BLaER1 (cell line): ENCODE measurements around the gene CACNA1I.
A peak's percentile ranks its signal among the peaks of the same experiment; 100 is the strongest.

ENCODE experiments used
- H3K27ac ChIP-seq: shearing (Covaris generic); formaldehyde crosslinking; 2 replicates; pipeline ENCODE4 v1.8.1; 2022
- H3K27me3 ChIP-seq: shearing (Covaris generic); formaldehyde crosslinking; 2 replicates; pipeline ENCODE4 v1.8.1; 2022
- H3K36me3 ChIP-seq: shearing (Covaris generic); formaldehyde crosslinking; 2 replicates; pipeline ENCODE4 v1.8.1; 2022
- H3K4me1 ChIP-seq: shearing (Covaris generic); formaldehyde crosslinking; 2 replicates; pipeline ENCODE4 v1.8.1; 2022
- H3K4me2 ChIP-seq: shearing (Covaris generic); formaldehyde crosslinking; 2 replicates; pipeline ENCODE4 v1.8.1; 2022
- H3K4me3 ChIP-seq: shearing (Covaris generic); formaldehyde crosslinking; 2 replicates; pipeline ENCODE4 v1.8.1; 2022
- H3K9ac ChIP-seq: shearing (Covaris generic); formaldehyde crosslinking; 2 replicates; pipeline ENCODE4 v1.8.1; 2022
- H3K9me3 ChIP-seq: shearing (Covaris generic); formaldehyde crosslinking; 2 replicates; pipeline ENCODE4 v1.8.1; 2022
- H4K20me1 ChIP-seq: shearing (Covaris generic); formaldehyde crosslinking; 2 replicates; pipeline ENCODE4 v1.8.1; 2022
- Cebpa-rat ChIP-seq: shearing (Covaris generic); IDR thresholded peaks from 2 replicates; pipeline ENCODE4 v1.8.1; 2022

The CACNA1I gene

DNA sequence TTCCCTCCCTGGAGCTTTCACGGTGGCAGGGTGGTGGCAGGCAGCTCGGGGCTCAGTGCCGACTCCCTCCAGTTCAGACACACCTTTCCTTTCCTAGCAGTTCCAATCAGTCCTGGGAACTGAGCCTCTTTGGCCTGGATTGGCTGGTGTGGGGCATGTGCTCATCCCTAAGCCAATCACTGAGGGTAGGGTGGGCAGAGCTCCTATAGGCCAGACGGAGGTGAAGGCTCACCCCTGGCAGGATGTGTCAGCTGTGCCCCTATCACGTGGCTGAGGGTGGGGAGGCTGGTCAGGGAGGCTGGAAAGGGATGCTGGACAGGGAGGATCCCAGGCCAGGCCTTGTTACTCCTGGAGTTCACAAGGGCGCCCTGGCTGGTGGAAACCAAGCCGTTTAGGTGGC lies 40.2 kb downstream of the CACNA1I start:
- Histone ChIP-seq H3K27me3 (no peaks in the 10 kb centered on the region), H3K27ac (peak overlapping the region; percentile 35; the same call in 1 of the 2 replicates)
- TF ChIP-seq Cebpa-rat = no peak

DNA sequence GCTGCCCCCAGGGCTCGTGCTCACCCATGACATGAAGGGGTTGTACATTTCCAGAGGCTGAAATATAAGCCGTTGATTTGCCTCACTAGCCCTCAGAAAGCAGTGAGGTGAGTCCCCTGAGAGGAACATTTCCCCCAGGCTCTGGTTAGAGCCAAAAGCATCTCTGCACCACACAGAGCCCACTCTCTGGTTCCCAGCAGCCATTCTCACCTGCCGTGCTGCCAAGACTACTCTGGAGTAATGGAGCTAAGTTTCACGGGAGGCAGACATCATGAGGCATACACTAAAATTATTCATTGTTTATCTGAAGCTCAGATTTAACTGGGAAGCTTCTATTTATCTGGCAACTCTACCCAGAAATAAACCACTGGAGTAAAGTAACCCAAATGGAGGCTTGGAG lies 40.8 kb downstream of the CACNA1I start:
- Histone ChIP-seq H3K4me2 (peak overlapping the region; percentile 80), H3K9me3 (peaks cover 7% of the 10 kb centered on the region), H4K20me1 (no peaks in the 10 kb centered on the region), H3K27me3 (no peaks in the 10 kb centered on the region), H3K27ac (peak overlapping the region; percentile 35; the same call in 1 of the 2 replicates), H3K36me3 (no peaks in the 10 kb centered on the region), H3K4me1 (peaks cover 72% of the 10 kb centered on the region), H3K9ac (no peak overlapping the region; the same call in 1 of the 2 replicates), H3K4me3 (no peak overlapping the region)
- TF ChIP-seq Cebpa-rat = no peak

More for the DNA sequence above, 40.2 kb downstream of the CACNA1I start:
- H3K4me2 ChIP-seq = peak overlapping the region; percentile 80
- H3K9me3 ChIP-seq = peaks cover 7% of the 10 kb centered on the region
- H3K36me3 ChIP-seq = no peaks in the 10 kb centered on the region
- H3K4me1 ChIP-seq = peaks cover 66% of the 10 kb centered on the region
- H3K4me3 ChIP-seq = no peak overlapping the region
- no peak overlapping the region for H3K9ac ChIP-seq
- H4K20me1 ChIP-seq = no peaks in the 10 kb centered on the region

DNA sequence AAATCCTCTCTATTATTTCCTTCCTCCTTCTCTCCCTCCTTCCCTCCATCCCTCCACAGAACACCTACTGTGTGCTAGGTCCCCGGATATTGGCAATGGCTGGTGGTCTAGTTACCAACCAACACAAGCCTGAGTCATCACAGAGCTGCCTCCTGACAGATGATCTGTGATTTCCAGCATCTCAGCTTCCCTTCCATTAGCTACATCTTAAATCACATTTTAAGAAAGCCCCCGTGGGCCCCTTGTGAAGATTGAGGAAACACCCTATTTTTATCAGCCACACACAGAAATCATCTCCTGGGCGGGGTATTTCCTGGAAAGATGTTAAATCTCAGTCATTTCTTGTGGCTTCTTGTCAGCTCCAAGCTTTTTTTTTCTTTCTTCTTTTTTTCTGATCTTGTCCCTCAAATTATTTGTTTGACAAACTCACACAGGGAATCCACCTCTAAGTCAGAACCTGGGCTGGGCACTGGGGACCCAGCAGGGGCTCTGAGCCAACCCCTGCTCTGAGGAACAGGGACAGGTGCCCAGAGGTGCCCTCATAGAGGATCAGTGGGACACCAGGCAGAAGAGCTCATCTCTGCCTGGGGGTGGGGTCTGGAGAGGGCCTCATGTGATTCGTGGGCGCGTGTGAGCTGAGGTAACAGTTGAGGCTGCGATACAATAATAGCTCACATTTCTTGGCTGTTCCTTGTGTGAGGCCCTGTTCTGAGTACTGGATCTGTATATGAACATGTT lies 42.4 kb downstream of the CACNA1I start:
- no peaks in the 10 kb centered on the region for H4K20me1 ChIP-seq
- H3K9ac ChIP-seq = 0 out of 2 replicates have a peak overlapping the region, but pooled peaks have one; percentile 27
- H3K4me3 ChIP-seq = no peak overlapping the region
- H3K27ac ChIP-seq = peak overlapping the region; percentile 56; the same call in 1 of the 2 replicates
- peaks cover 87% of the 10 kb centered on the region for H3K4me1 ChIP-seq
- H3K36me3 ChIP-seq = no peaks in the 10 kb centered on the region
- TF ChIP-seq Cebpa-rat = no peak
- H3K9me3 ChIP-seq = peaks cover 7% of the 10 kb centered on the region
- H3K4me2 ChIP-seq = peak overlapping the region; percentile 80
- no peaks in the 10 kb centered on the region for H3K27me3 ChIP-seq

DNA sequence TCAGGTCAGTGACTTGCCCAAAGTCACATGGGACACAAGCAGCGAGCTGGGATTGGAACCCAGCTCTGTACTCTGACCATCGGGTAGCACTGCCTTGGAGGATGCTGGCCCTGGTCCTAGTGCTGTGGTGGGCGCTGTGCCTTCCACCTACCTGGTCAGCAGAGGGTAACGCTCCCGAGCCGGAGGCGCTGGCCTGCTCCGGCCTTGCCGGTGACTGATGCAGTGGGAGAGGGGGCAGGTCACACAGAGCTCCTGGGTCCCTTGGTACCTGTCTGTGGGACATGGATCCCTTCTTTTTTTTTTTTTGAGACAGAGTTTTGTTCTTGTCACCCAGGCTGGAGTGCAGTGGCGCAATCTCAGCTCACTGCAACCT lies 43.0 kb downstream of the CACNA1I start:
- Histone ChIP-seq H3K27ac (peak overlapping the region; percentile 56; the same call in 1 of the 2 replicates), H3K27me3 (no peaks in the 10 kb centered on the region), H3K9ac (no peak overlapping the region), H3K36me3 (no peaks in the 10 kb centered on the region), H3K4me2 (peak overlapping the region; percentile 80), H4K20me1 (no peaks in the 10 kb centered on the region), H3K4me3 (no peak overlapping the region), H3K9me3 (peaks cover 7% of the 10 kb centered on the region), H3K4me1 (peaks cover 92% of the 10 kb centered on the region)
- no peak for TF ChIP-seq Cebpa-rat

DNA sequence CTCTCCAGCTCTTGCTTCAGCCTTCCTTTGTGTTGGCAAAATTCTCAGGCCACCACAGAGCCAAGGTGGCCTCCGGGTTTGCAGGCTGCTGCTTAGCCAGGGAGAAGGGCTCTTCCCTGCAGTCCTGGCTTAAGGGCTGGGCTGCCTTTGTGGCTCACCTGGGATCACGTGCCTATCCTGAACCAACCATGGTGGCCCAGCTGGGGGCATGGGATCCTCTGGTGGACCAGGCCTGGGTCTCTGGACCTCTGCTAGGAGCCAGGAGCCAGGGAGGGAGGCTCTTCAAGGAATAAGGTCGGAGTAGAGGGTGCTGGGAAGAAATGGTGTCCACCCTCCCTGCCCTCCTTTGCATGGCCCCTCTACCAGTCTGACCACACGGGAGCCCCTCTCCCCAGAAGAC lies 43.9 kb downstream of the CACNA1I start:
- no peaks in the 10 kb centered on the region for H3K27me3 ChIP-seq
- H4K20me1 ChIP-seq = no peaks in the 10 kb centered on the region
- H3K36me3 ChIP-seq = no peaks in the 10 kb centered on the region
- no peak for TF ChIP-seq Cebpa-rat
- peak overlapping the region; percentile 23; the same call in 1 of the 2 replicates for H3K9ac ChIP-seq
- peaks cover 96% of the 10 kb centered on the region for H3K4me1 ChIP-seq
- peak overlapping the region; percentile 65 for H3K27ac ChIP-seq
- H3K4me3 ChIP-seq = no peak overlapping the region
- H3K4me2 ChIP-seq = peak overlapping the region; percentile 80
- H3K9me3 ChIP-seq = peaks cover 7% of the 10 kb centered on the region

DNA sequence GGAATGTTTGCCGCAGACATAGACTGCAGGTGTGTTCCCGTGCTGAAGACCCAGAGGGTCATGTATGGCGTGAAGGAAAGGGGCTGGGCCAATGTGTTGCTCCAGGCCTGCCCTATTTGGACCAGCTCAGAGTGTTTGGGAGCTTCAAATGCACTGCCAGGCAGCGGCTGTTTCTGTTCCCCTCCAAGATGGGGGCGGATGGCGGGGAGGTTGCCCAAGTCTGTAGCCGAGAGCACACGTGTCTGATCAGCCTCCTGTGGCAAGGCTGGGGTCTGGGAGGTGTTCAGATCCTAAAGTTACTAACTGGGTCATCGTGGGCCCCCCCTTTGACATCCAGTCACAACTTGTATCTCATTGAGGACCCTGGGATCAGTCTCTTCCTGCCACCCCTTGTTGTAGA lies 45.5 kb downstream of the CACNA1I start:
- Histone ChIP-seq H3K27me3 (no peaks in the 10 kb centered on the region), H3K36me3 (no peaks in the 10 kb centered on the region), H4K20me1 (no peaks in the 10 kb centered on the region), H3K9ac (no peak overlapping the region), H3K27ac (peak overlapping the region; percentile 11; the same call in 1 of the 2 replicates), H3K4me2 (peak overlapping the region; percentile 80), H3K9me3 (peaks cover 7% of the 10 kb centered on the region), H3K4me3 (no peak overlapping the region), H3K4me1 (peaks cover 80% of the 10 kb centered on the region)
- no peak for TF ChIP-seq Cebpa-rat

DNA sequence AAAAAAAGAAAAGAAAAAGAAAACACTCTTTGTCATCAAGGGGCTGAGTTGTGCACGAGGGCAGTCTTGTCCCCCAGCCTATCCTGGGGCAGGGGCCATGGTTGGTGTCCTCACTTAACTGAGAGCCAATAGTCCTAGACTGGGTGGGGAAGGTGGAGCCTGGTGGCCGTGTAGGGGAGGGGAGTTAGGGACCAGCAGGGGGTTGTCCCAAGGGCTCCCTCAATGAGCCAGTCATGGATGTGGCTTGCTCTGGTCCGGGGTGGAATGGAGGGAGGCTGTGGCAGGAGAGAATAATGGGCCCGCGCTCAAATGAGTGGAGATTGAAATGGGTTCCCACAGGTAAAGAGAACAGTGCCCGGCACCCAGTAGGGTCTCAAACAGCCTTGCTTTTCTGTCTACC lies 46.2 kb downstream of the CACNA1I start:
- Histone ChIP-seq H3K4me2 (peak overlapping the region; percentile 78), H3K27ac (peak overlapping the region; percentile 57; the same call in 1 of the 2 replicates), H3K9ac (0 out of 2 replicates have a peak overlapping the region, but pooled peaks have one; percentile 2), H3K36me3 (no peaks in the 10 kb centered on the region), H3K4me3 (no peak overlapping the region), H3K9me3 (peaks cover 5% of the 10 kb centered on the region), H3K4me1 (peaks cover 72% of the 10 kb centered on the region), H4K20me1 (no peaks in the 10 kb centered on the region), H3K27me3 (no peaks in the 10 kb centered on the region)
- no peak for TF ChIP-seq Cebpa-rat

DNA sequence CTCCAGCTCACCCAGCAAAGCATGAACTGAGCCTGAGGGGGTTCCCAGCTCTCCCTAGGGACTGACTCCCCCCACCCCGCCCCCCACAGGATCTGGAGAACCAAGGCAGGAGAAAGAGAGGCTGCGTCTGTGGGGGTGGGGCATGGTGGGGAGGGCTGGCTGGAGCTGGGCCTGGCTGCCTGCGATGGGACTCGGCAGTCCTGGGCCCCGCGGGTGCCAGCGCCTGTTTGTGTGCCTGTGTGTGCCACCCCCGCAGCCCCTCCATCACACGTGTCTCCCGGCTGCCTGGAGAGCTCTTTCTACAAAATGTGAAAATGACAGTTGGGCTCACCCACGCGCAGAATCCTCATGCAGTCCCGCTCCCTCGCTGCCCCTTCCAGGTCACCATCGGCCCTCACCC lies 46.8 kb downstream of the CACNA1I start:
- peak overlapping the region; percentile 2; the same call in 1 of the 2 replicates for H3K9ac ChIP-seq
- no peak for TF ChIP-seq Cebpa-rat
- no peaks in the 10 kb centered on the region for H3K9me3 ChIP-seq
- H3K36me3 ChIP-seq = no peaks in the 10 kb centered on the region
- H3K27me3 ChIP-seq = no peaks in the 10 kb centered on the region
- peak overlapping the region; percentile 57; the same call in 1 of the 2 replicates for H3K27ac ChIP-seq
- H3K4me2 ChIP-seq = peak overlapping the region; percentile 78
- H4K20me1 ChIP-seq = no peaks in the 10 kb centered on the region
- no peak overlapping the region for H3K4me3 ChIP-seq
- H3K4me1 ChIP-seq = peaks cover 67% of the 10 kb centered on the region

DNA sequence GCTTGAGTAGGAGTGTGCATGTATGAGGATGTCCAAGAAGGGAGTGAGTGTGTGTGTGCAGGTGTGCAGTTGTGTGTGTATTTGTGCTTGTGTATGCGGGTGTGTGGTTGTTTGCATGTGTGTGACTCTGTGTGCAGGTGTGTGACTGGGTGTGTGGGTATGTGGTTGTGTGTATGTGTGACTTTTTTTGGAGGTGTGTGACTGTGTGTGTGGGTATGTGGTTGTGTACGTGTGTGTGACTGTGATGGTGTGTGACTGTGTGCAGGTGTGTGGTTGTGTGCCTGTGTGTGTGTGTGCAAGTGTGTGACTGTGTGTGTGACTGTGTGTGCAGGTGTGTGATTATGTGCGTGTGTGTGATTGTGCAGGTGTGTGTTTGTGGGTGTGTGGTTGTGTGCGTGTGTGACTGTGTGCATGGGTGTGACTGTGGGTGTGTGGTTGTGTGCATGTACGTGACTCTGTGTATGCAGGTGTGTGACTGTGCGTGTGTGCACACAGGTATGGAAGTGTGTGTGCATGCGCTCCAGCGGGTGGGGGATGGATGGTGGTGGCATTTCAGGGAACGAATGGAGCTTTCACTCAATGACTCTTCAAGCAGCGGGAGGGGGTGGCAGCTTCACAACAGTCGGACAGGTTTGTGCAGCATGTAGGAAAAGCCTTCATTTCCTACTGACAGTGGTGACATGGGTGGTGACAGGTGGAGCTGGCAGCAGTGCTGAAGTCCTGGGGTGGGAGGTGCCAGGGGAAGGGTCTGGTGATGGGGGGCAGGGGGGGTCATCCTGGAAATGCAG lies 47.6 kb downstream of the CACNA1I start:
- no peak overlapping the region for H3K9ac ChIP-seq
- H3K9me3 ChIP-seq = no peaks in the 10 kb centered on the region
- H3K27me3 ChIP-seq = peaks cover 2% of the 10 kb centered on the region; the same call in 1 of the 2 replicates
- H3K4me3 ChIP-seq = no peak overlapping the region
- no peaks in the 10 kb centered on the region for H4K20me1 ChIP-seq
- H3K36me3 ChIP-seq = no peaks in the 10 kb centered on the region
- H3K4me1 ChIP-seq = peaks cover 58% of the 10 kb centered on the region
- no peak overlapping the region for H3K27ac ChIP-seq
- peak overlapping the region; percentile 78 for H3K4me2 ChIP-seq
- TF ChIP-seq Cebpa-rat = no peak

DNA sequence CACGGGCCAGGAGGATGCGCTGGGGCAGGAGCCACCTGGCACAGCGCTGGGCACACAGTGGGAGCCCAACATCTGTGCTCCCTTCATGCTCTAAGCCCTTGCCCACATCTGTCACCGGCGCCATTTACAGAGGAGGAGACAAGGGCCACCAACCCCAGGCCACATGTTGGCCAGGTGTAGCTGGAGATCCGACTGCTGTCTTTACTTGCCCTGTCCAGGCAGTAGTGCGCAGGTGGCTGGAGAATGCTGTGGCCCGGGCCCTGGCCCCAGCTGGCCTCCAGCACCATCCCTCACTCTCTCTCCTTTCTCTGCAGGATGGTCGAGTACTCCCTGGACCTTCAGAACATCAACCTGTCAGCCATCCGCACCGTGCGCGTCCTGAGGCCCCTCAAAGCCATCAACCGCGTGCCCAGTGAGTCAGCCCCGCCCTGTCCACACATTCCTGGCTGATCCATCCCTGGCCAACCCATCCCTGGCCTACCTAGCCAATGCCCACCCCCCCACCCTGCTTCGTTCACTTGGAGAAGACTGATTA lies 48.5 kb downstream of the CACNA1I start:
- H3K9ac ChIP-seq = no peak overlapping the region
- H3K27me3 ChIP-seq = peaks cover 11% of the 10 kb centered on the region; the same call in 1 of the 2 replicates
- no peaks in the 10 kb centered on the region for H3K36me3 ChIP-seq
- H4K20me1 ChIP-seq = no peaks in the 10 kb centered on the region
- no peaks in the 10 kb centered on the region for H3K9me3 ChIP-seq
- H3K27ac ChIP-seq = no peak overlapping the region
- TF ChIP-seq Cebpa-rat = no peak
- no peak overlapping the region for H3K4me3 ChIP-seq
- H3K4me2 ChIP-seq = peak overlapping the region; percentile 78; the same call in 1 of the 2 replicates
- H3K4me1 ChIP-seq = peaks cover 49% of the 10 kb centered on the region
